Measurements from ENCODE around the gene PTK6.
"Not testable (repeated sequence)": the region's sequence is repeated elsewhere in the genome, so short reads cannot be mapped to it uniquely, and the experiment has no call there.

PTK6 gene

DNA sequence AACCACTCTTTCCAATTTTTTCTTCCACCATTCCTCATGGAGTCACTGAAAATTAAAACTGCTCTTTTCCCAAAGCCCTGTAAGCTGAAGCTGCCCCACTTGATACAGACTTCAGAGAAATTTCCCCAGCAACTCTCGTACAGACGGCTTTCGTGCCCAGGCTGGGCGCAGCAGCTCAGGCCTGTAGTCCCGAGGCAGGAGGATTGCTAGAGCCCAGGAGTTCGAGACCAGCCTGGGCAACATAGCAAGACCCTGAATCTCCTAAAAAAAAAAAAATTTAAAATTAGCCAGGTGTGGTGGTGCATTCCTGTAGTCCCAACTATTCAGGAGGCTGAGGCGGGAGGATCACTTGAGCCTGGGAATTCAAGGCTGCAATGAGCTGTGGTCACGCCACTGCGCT lies 10.0 kb downstream of the PTK6 start:
- DNase-seq: no peak

- no peak for DNase-seq
Observed at GRCh38 chr20:63525971-63526370, 11.2 kb downstream of the PTK6 start.

DNA sequence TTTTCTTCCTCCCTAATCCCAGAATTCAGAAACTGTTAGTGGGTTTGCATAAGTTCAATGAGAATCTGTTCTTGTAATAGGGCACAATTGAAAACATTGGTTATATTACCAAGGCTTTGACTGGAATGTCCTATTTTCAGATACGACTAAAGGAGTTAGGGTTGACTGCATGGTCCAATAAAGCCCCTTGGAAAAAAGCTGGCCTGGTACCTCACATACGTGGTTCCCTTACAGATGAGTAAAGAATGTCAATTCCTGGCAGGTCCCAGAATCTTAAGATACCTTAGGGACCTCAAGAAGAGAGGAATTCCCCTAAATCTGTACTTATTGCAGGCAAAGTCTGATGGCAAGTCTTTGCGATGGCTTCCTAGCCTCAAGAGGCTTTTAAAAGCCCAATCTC lies 12.0 kb downstream of the PTK6 start:
- DNase-seq: no peak

- no peak for DNase-seq
Observed at GRCh38 chr20:63522981-63523611, 14.1 kb downstream of the PTK6 start.

- DNase-seq: no peak
Observed at GRCh38 chr20:63522091-63522868, 14.9 kb downstream of the PTK6 start.

DNA sequence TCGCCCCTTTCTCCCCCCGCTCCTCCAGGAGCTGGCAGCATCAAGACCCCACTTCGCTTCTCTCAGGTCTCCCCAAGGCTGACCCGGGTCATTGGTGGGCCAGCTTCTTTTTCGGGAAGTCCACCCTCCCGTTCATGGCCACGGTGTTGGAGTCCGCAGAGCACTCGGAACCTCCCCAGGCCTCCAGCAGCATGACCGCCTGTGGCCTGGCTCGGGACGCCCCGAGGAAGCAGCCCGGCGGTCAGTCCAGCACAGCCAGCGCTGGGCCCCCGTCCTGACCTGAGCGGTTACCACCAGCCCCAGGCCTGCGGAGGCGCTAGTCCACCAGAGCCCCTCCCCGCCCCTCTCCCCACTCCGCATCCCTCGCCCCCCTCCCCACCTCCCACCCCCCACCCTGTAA lies 15.6 kb downstream of the PTK6 start:
- DNase-seq: no peak

- DNase-seq: peak; percentile 55
Observed at GRCh38 chr20:63520934-63521601, 16.1 kb downstream of the PTK6 start.

- peak; percentile 84 for DNase-seq
Observed at GRCh38 chr20:63520504-63520933, 16.7 kb downstream of the PTK6 start, which contains the start of gene PPDPF. Gene PPDPF, plus strand, starts transcription at chr20:63520765. Its CDS starts 544 bp downstream, at chr20:63521309.

DNA sequence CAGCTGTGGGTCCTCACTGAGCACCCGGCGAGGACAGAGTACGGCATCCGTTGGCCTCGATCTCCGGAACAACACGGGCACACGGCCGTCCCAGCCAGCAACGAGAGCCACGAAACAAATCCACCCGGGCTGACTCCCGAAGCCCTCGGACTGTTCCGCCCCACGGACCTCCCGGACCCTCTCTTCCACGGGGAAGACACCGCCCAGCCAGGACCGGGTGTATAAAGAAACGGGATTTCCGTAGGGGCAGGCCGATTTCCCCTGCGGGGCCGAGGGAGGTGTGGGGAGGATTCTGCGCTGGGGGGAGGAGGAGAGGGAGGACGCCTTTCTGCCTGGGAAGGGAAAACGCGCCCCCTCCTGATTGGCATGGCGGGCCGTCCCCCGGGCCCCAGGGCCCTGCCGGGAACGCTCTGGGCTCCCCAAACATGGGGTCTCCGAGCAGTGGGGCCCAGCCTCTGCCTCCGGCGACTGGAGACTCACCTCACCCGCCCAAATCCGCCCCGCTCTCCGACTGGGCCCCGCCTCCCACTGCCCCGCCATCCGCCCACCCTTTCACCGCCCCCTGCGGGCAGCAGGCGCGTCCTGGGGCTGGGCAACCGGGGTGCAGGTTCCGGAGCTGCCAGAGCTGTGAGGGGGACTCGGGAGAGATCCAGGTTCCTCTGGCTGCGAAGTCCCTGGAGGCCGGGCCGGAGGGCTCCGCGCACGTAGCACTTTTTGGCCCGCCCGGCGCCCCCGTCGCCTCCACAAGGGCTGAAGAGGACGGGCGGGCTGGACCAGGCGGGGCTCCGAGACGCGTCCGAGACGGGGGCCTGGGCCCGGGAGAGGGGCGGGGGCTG lies 17.3 kb downstream of the PTK6 start:
- peak; percentile 60 for DNase-seq

DNA sequence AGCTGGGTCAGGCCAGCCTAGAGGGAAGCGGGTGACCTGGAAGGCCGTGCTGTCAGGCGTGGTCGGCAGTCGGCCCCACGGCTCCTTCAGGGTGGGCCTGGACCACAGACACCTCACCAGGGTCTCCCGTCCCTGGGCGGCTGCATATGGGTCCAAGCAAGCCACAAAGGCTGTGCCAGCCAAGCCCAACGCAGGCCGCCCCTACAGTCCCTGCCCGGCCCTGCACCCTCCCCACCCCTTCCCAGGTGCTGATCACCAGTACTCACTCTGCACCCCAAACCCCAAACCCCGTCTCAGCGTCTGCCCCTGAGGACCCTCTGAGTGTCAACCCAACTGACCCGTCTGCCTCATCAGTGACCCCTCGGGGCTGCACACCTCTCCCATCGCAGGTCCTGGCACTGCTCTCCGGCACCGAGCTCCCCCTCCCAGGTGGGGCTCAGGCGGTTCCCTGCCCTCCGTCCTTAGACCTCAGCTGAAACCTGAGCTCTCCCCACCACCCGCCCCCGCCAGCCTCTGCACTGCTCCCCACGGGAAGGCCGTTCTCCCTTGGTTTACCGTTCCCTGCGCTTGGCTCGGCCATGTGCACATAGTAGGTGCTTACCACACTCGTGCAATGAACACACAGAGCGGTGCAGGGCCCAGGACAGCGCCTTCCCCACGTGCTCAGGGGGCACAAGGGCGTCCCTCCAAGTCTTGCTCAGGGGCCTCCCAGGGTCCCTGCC lies 18.1 kb downstream of the PTK6 start:
- DNase-seq: no peak

DNA sequence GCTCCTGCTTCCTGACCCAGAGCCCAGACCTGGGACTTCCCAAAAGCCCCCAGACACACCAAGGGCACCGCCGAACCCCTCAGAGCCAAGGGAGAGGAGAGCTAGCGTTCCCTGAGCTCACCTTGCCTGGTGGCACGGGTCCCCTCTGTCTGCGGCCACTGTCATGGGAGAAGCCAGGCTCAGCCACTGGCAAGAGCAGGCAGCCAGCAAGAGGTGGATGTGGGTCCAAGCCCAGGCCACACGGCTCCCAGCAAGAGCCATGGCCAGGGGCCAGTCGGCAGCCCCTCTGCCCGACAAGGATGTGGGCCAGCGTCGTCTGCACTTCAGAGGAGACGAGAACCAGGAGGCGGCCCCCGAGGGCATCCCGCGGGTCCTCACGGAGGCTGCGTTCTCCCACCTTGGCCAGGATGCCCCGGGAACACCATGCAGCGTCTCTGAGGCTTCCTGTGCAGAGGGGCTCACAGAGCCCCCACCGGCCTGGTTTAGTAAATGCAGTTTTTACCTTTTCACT lies 18.8 kb downstream of the PTK6 start:
- no peak for DNase-seq

GRCh38 chr20:63517376-63518309 lies 19.5 kb downstream of the PTK6 start:
- DNase-seq: no peak

GRCh38 chr20:63514520-63514919 lies 22.7 kb downstream of the PTK6 start:
- DNase-seq: not testable (repeated sequence)

- DNase-seq: no peak
Observed at GRCh38 chr20:63513207-63513606, 24.0 kb downstream of the PTK6 start.

GRCh38 chr20:63509088-63509564 lies 28.1 kb downstream of the PTK6 start:
- DNase-seq: no peak

GRCh38 chr20:63508072-63508768 lies 29.0 kb downstream of the PTK6 start:
- DNase-seq: no peak

DNA sequence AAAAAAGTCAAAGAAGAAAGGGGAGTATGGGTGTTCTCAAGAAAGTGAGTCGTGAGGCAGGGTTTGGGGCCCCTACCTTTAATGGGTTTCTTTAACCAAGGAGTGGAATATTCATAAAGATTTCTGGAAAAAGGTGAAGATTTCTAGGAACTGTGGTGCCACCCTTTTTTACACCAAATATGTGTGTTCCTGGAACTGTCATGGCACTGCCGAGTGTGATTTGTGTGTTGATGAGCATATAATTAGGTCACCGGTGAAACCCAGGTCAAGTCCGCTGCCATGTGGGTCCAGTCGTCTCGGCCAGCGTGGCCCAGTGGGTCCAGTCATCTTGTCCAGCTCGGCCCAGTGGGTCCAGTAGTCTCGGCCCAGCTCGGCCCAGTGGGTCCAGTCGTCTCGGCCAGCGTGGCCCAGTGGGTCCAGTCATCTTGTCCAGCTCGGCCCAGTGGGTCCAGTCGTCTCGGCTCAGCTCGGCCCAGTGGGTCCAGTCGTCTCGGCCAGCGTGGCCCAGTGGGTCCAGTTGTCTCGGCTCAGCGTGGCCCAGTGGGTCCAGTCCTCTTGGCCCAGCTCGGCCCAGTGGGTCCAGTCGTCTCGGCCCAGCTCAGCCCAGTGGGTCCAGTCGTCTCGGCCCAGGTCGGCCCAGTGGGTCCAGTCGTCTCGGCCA lies 30.0 kb downstream of the PTK6 start:
- DNase-seq: no peak

DNA sequence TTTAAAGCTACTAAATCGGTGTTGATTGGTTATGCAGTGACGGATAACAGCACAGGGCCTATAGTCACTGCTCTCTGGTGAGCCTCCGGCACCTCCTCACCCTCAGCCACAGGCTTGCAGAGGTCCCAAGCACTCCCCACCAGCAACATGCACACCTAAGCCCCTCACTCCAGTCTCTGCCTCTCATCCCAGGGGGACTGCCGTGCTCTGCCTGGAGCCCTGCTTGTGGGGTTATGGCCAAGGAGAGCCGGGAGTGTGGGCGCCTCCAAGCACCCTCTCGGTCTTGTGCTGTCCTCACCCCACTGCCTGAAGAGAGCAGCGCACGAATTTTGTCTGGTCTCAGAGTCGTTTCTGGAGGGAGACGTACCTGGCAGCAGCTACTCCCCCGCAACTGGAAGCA lies 31.5 kb downstream of the PTK6 start:
- DNase-seq: no peak

- DNase-seq: no peak
Observed at GRCh38 chr20:63505281-63505680, 31.9 kb downstream of the PTK6 start.
